Heart left ventricle (tissue), 16 donors: ENCODE data around the gene DGAT2. TPM values are rescaled to one million over a fixed set of nuclear protein-coding genes. Genes with fewer than 3 reads are reported as not detected.

ENCODE experiments used
- ATAC-seq, 4 donors: fragments of 200-7000 bp; cut with Tn5 transposase; one replicate each; pipeline ENCODE4 v1.9.1; 2020 to 2022; ENCODE audit warnings: moderate library complexity in 4 of 4, mild to moderate bottlenecking in 3 of 4, moderate number of reproducible peaks in 1 of 4
- DNase-seq, 5 donors: peaks; one replicate each; pipeline ENCODE4 v3.0.0-alpha.2; 2020
- H3K27ac ChIP-seq, 12 donors: fragments of 200-600 bp; sonication (generic) in 4 of 12; one replicate each; pipeline versions ENCODE4 v1.5.0 to v1.8.0; 2016 to 2022; ENCODE audit warnings: mild to moderate bottlenecking in 2 of 12
- H3K27me3 ChIP-seq, 9 donors: fragments of 200-600 bp; sonication (generic) in 2 of 9; one replicate each; pipeline versions ENCODE4 v1.5.1 to v1.8.0; 2016 to 2022; ENCODE audit warnings: mild to moderate bottlenecking in 3 of 9
- H3K36me3 ChIP-seq, 9 donors: fragments of 200-600 bp; sonication (generic) in 2 of 9; one replicate each; pipeline versions ENCODE4 v1.5.0 to v1.8.0; 2018 to 2022; ENCODE audit warnings: mild to moderate bottlenecking in 2 of 9
- H3K4me1 ChIP-seq, 12 donors: fragments of 200-600 bp; sonication (generic) in 4 of 12; one replicate each; pipeline versions ENCODE4 v1.5.0 to v1.8.0; 2016 to 2022; ENCODE audit warnings: mild to moderate bottlenecking in 3 of 12
- H3K4me3 ChIP-seq, 12 donors: fragments of 200-600 bp; sonication (generic) in 4 of 12; one replicate each; pipeline versions ENCODE4 v1.5.0 to v1.8.0; 2017 to 2022; ENCODE audit warnings: mild to moderate bottlenecking in 9 of 12, moderate library complexity in 4 of 12
- H3K9me3 ChIP-seq, 12 donors: fragments of 200-600 bp; sonication (generic) in 4 of 12; one replicate each; pipeline versions ENCODE4 v1.5.0 to v1.8.0; 2016 to 2022; ENCODE audit warnings: mild to moderate bottlenecking in 1 of 12
- POLR2A ChIP-seq, 2 donors: fragments of 450-650 bp; IDR thresholded peaks; one replicate each; pipeline ENCODE4 v1.6.1; 2017; ENCODE audit warnings: antibody characterized with exemption in 2 of 2, mild to moderate bottlenecking in 2 of 2, moderate library complexity in 2 of 2
- WGBS, 4 donors: extraction: QIAGEN DNeasy Blood & Tissue Kit in 2 of 4; methylation state at CpG; one replicate each; pipeline versions ENCODE4 v1.1.5 to v1.1.7; 2013 to 2018; 5-methylcytosine and 5-hydroxymethylcytosine counted together
- intact Hi-C, 10 donors: fragments of 100-400 bp; cut with DNase I; formaldehyde crosslinking; loops; one replicate each; pipeline versions ENCODE4 v1.11.1 to v1.14.2; 2022
- polyA plus RNA-seq, 2 donors: library from polyadenylated mRNA; stranded (reverse); fragments of 200-250 nt; gene quantifications; one replicate each; pipeline ENCODE4 v1.2.3, GENCODE V29; 2013
- total RNA-seq, 9 donors: library from RNA; depleted of rRNA in 2 of 9; stranded (reverse); fragments of >200 nt in 2 of 9; fragmentation: NEBNext Ultra II Directional in 3 of 9; extraction: Animal tissue kit (Norgen Biotek cat#: 25700) in 3 of 9; gene quantifications; one replicate each; pipeline versions ENCODE4 v1.1.0 to v1.2.4, GENCODE V29; 2016 to 2023
- TF ChIP-seq, protein P1 (sequence below), 12 donors: fragments of 200-600 bp; sonication (generic) in 4 of 12; IDR thresholded peaks; one replicate each; pipeline versions ENCODE4 v1.5.0 to v1.8.0; 2018 to 2022; ENCODE audit warnings: antibody characterized with exemption in 12 of 12, mild to moderate bottlenecking in 5 of 12
- donor health status: ischemic (EF 13 %, LVEDD 7.1; RV severe dilation, severe dysfunction).
- donor health status: healthy with polysubstance abuse.
- donor health status: DM: no; HTN: yes; CAD: no.
- donor health status: DM: no; HTN: no; CAD: no.
- donor health status: ischemic (EF 25% LVEDD 6.9; RV normal size, moderate dysfunction).
- donor health status: ischemic (EF 25% LVEDD 5.7; RV mildly dilated, moderate dysfunction).
- donor health status: healthy.
- donor health status: DM: yes; HTN: yes; CAD: no.
- donor health status: ischemic (EF 35%, LVEDD 5.7; RV mildly dilated, moderate dysfunction).
- donor health status: nonischemic (EF 11% LVEDD 7.7; RV severe dilation, severe dysfunction).
- donor health status: DM: yes; HTN: yes; CAD: no.
- donor health status: PGD.
- donor health status: ischemic (EF 29% LVEDD 5.4; RV normal size, mild dysfunction).
- donor health status: nonischemic (EF 23%, LVEDD 6.1; RV moderate dilation, normal function).

Gene DGAT2
- total and polyA plus RNA-seq, 11 donors: 4.0 to 48.3 (median 8.3) TPM

DNA sequence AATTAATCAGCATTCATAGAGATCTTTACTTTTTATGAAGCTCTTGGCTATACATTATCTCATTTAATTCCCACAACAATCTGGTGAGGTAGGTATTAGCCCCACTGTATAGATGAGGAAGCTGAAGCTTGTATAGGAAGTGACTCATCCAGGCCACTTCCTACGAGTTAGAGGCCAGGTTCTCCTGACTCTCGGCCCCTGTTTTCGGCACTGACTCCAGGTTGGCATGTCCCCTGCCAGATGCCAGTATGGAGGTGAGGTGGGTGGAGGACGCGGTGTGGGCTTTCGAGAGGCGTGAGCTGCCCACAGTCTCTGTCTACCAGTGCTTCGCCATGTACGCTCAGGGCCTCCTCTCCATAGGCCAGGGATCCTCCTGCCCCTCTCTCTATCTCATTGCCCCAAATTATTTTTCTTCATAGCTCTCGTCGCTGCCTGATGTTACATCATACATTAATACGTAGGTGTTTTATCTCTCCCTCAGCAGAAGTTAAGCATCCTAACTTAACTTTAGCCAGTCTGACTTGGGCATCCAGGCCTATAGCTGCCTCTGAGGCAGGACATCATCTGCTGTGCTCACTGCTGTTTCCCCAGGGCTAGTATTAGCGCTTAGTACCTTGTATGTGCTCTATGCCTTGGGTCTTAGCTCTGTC, 9.0 kb downstream of the DGAT2 start:
- TF ChIP-seq, protein P1, sequence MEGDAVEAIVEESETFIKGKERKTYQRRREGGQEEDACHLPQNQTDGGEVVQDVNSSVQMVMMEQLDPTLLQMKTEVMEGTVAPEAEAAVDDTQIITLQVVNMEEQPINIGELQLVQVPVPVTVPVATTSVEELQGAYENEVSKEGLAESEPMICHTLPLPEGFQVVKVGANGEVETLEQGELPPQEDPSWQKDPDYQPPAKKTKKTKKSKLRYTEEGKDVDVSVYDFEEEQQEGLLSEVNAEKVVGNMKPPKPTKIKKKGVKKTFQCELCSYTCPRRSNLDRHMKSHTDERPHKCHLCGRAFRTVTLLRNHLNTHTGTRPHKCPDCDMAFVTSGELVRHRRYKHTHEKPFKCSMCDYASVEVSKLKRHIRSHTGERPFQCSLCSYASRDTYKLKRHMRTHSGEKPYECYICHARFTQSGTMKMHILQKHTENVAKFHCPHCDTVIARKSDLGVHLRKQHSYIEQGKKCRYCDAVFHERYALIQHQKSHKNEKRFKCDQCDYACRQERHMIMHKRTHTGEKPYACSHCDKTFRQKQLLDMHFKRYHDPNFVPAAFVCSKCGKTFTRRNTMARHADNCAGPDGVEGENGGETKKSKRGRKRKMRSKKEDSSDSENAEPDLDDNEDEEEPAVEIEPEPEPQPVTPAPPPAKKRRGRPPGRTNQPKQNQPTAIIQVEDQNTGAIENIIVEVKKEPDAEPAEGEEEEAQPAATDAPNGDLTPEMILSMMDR (IDR thresholded peaks at IDR 0.05): no peak
- TF ChIP-seq POLR2A (IDR thresholded peaks at IDR 0.05): no peak
- Histone ChIP-seq H3K9me3 (no peaks in the 10 kb centered on the region), H3K4me3 (no peak overlapping the region), H3K4me1 (peaks cover 0 to 39% (median 0%) of the 10 kb centered on the region in 12 donors), H3K27me3 (no peaks in the 10 kb centered on the region), H3K36me3 (no peaks in the 10 kb centered on the region), H3K27ac (no peak overlapping the region)
- ATAC-seq (peak in 1 of 4 donors; percentile 29), DNase-seq (no peak)
- 81 to 89% (median 84%) methylated on average over 13 of the region's 13 CpGs for WGBS, 4 donors
- intact Hi-C loops: loop anchor here in 1 of 10 donors (10.0 kb wide), 1 partner anchor 233 kb away; no protein-coding TSS in a partner anchor

DNA sequence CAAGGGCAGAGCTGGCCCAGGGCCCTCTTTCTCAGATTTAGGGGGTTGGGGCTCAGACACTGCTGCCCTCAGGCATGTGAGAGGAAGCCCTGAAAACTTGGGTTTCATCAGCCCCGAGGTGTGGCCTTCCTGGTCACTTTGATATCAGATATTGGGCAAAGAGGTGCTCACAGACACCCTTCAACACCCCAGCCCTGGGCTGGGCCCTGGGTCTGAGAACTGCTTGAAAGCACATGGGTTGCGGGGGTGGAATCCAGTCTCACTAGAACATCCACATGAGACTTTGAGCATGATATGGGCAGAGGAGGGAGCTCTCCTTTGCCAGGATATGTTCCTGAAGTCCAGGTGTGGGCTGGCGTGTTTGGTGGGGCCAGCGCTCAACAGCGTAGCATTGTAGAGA, 10.4 kb downstream of the DGAT2 start:
- TF ChIP-seq, protein P1 (IDR thresholded peaks at IDR 0.05): no peak
- no peak for TF ChIP-seq POLR2A (IDR thresholded peaks at IDR 0.05)
- intact Hi-C loops: loop anchor here in 1 of 10 donors (10.0 kb wide), 1 partner anchor 234 kb away; no protein-coding TSS in a partner anchor
- DNase-seq (no peak), ATAC-seq (no peak)
- H3K9me3 ChIP-seq: no peaks in the 10 kb centered on the region
- H3K36me3 ChIP-seq: no peaks in the 10 kb centered on the region
- WGBS, 4 donors: 82 to 90% (median 87%) methylated on average over 4 to 5 of the region's 5 CpGs
- no peaks in the 10 kb centered on the region for H3K27me3 ChIP-seq
- no peak overlapping the region for H3K4me3 ChIP-seq
- peaks cover 0 to 25% (median 0%) of the 10 kb centered on the region in 12 donors for H3K4me1 ChIP-seq
- no peak overlapping the region for H3K27ac ChIP-seq

DNA sequence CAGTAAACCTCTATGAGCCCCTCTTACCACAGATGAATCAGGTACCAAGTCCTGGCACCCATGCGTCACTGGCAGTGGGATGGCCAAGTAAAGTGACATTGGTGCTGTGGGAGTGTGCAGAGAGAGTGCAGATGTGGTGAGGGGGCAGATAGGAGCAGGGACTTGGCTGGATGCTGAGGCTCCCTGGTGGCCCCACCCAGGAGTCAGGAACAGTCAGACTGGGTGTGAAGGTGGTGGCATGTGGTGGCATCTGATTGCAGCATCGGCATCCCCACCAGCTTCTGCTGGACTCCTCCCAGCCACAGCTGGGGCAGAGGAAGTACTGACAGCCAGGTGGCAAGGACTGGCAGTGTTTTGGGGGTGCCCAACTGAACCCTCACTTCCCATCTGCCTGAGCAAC, 11.4 kb downstream of the DGAT2 start:
- Histone ChIP-seq H3K9me3 (no peaks in the 10 kb centered on the region), H3K36me3 (no peaks in the 10 kb centered on the region), H3K27me3 (no peaks in the 10 kb centered on the region), H3K4me1 (peaks cover 0 to 17% (median 0%) of the 10 kb centered on the region in 12 donors), H3K4me3 (no peak overlapping the region), H3K27ac (no peak overlapping the region)
- intact Hi-C loops: loop anchor here in 1 of 10 donors (10.0 kb wide), 1 partner anchor 235 kb away; no protein-coding TSS in a partner anchor
- ATAC-seq (no peak), DNase-seq (no peak)
- WGBS, 4 donors: 60 to 74% (median 69%) methylated on average over 1 to 2 of the region's 2 CpGs
- TF ChIP-seq POLR2A (IDR thresholded peaks at IDR 0.05): no peak
- TF ChIP-seq, protein P1 (IDR thresholded peaks at IDR 0.05): no peak

DNA sequence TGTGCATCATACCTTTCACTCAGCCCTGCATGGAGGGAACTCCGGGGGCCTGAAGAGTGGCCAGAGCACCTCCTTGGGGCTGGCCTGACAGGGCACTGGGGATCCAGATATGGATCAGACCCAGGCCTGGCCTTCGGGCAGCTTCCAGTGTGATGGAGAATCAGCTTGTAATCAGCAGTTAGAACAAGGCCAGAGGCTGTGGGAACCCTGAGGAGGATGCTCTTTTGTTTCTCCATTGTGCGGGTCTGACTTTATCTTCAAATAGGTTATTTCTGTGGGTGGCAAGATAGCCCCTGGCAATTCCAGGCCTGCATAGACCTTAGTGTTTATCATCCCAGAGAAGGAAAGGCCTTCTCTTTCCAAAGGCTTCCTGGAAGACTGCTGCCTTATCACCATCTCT, 12.3 kb downstream of the DGAT2 start:
- no peaks in the 10 kb centered on the region for H3K9me3 ChIP-seq
- no peak overlapping the region for H3K4me3 ChIP-seq
- intact Hi-C loops: no loop called here
- H3K4me1 ChIP-seq: peaks cover 0 to 17% (median 0%) of the 10 kb centered on the region in 12 donors
- no peaks in the 10 kb centered on the region for H3K36me3 ChIP-seq
- H3K27me3 ChIP-seq: no peaks in the 10 kb centered on the region
- no peak overlapping the region for H3K27ac ChIP-seq
- TF ChIP-seq POLR2A (IDR thresholded peaks at IDR 0.05): no peak
- TF ChIP-seq, protein P1 (IDR thresholded peaks at IDR 0.05): no peak
- 85 to 94% (median 90%) methylated on average over 3 of the region's 3 CpGs for WGBS, 4 donors
- ATAC-seq (no peak), DNase-seq (no peak)
